ENCODE data around the gene MRPS26. TPM values are rescaled to one million over a fixed set of nuclear protein-coding genes. Genes with fewer than 3 reads are reported as not detected.

The MRPS26 gene
- total RNA-seq, 1 experiment from 2014 or later, result 84.3 TPM

GRCh38 chr20:3031524-3032147 lies 14.2 kb upstream of the MRPS26 start:
- Histone ChIP-seq H3K4me1 (ENCODE audit: control insufficient read depth in 1 of 2, insufficient read depth in 2 of 2, low read length in 2 of 2) (no peaks in the 10 kb centered on the region), H3K9me2 (ENCODE audit: insufficient read depth) (no peaks in the 10 kb centered on the region), H3K27me3 (ENCODE audit: insufficient read depth, low read length) (no peaks in the 10 kb centered on the region), H3K4me3 (replicated peaks in 1 of 2; ENCODE audit: low read depth in 1 of 2, low read length in 2 of 2) (no peak overlapping the region), H4K20me1 (ENCODE audit: insufficient read depth) (no peaks in the 10 kb centered on the region), H3K4me2 (ENCODE audit: low read length) (no peak overlapping the region), H3K79me2 (ENCODE audit: insufficient read depth, low read length) (no peaks in the 10 kb centered on the region), H3K36me3 (ENCODE audit: control insufficient read depth in 1 of 2, insufficient read depth in 2 of 2, low read length in 2 of 2) (peaks cover 7 to 14% of the 10 kb centered on the region in 2 experiments; a peak in 3 of 4 replicates), H3K27ac (ENCODE audit: low read depth, low read length) (no peak overlapping the region), H3K9me3 (ENCODE audit: control insufficient read depth in 1 of 2, insufficient read depth in 1 of 2, low read depth in 1 of 2, low read length in 2 of 2) (no peaks in the 10 kb centered on the region), H2AFZ (ENCODE audit: low read depth, low read length, poor library complexity, severe bottlenecking) (no peak overlapping the region), H3K9ac (ENCODE audit: low read length) (no peak overlapping the region)
- TF ChIP-seq, protein P1, sequence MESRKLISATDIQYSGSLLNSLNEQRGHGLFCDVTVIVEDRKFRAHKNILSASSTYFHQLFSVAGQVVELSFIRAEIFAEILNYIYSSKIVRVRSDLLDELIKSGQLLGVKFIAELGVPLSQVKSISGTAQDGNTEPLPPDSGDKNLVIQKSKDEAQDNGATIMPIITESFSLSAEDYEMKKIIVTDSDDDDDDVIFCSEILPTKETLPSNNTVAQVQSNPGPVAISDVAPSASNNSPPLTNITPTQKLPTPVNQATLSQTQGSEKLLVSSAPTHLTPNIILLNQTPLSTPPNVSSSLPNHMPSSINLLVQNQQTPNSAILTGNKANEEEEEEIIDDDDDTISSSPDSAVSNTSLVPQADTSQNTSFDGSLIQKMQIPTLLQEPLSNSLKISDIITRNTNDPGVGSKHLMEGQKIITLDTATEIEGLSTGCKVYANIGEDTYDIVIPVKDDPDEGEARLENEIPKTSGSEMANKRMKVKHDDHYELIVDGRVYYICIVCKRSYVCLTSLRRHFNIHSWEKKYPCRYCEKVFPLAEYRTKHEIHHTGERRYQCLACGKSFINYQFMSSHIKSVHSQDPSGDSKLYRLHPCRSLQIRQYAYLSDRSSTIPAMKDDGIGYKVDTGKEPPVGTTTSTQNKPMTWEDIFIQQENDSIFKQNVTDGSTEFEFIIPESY (IDR thresholded peaks at IDR 0.05; ENCODE audit: extremely low read depth, insufficient replicate concordance, low read length), result no peak
- TF ChIP-seq EZH2phosphoT487 (IDR thresholded peaks at IDR 0.05; ENCODE audit: borderline replicate concordance), result no peak
- TF ChIP-seq MAX (IDR thresholded peaks at IDR 0.05), result no peak
- ChIA-PET RAD21 (ENCODE audit: low non-redundant PET in 1 of 2, low total read pairs in 2 of 2, uncharacterized antibody in 2 of 2, unreplicated experiment in 2 of 2) (no interaction called here), POLR2A (no interaction called here), CTCF (no interaction called here)
- no TSS peak for BruUV-seq (replicated peaks)
- DNase-seq (ENCODE audit: low read depth, low spot score), result no peak
- no peak for ATAC-seq
- intact Hi-C loops (cut with micrococcal nuclease), result no loop called here

- Histone ChIP-seq H4K20me1 (ENCODE audit: insufficient read depth) (no peaks in the 10 kb centered on the region), H2AFZ (ENCODE audit: low read depth, low read length, poor library complexity, severe bottlenecking) (no peak overlapping the region), H3K36me3 (ENCODE audit: control insufficient read depth in 1 of 2, insufficient read depth in 2 of 2, low read length in 2 of 2) (peaks cover 5 to 10% of the 10 kb centered on the region in 2 experiments; a peak in 3 of 4 replicates), H3K9me2 (ENCODE audit: insufficient read depth) (no peaks in the 10 kb centered on the region), H3K27me3 (ENCODE audit: insufficient read depth, low read length) (no peaks in the 10 kb centered on the region), H3K9me3 (ENCODE audit: control insufficient read depth in 1 of 2, insufficient read depth in 1 of 2, low read depth in 1 of 2, low read length in 2 of 2) (no peaks in the 10 kb centered on the region), H3K4me2 (ENCODE audit: low read length) (no peak overlapping the region), H3K4me1 (ENCODE audit: control insufficient read depth in 1 of 2, insufficient read depth in 2 of 2, low read length in 2 of 2) (no peaks in the 10 kb centered on the region), H3K4me3 (replicated peaks in 1 of 2; ENCODE audit: low read depth in 1 of 2, low read length in 2 of 2) (no peak overlapping the region), H3K27ac (ENCODE audit: low read depth, low read length) (no peak overlapping the region), H3K9ac (ENCODE audit: low read length) (no peak overlapping the region), H3K79me2 (ENCODE audit: insufficient read depth, low read length) (no peaks in the 10 kb centered on the region)
- intact Hi-C loops (cut with micrococcal nuclease), result no loop called here
- ChIA-PET RAD21 (ENCODE audit: low non-redundant PET in 1 of 2, low total read pairs in 2 of 2, uncharacterized antibody in 2 of 2, unreplicated experiment in 2 of 2) (no interaction called here), POLR2A (no interaction called here), CTCF (no interaction called here)
- ATAC-seq (no peak), DNase-seq (ENCODE audit: low read depth, low spot score) (no peak)
- BruUV-seq (replicated peaks), result no TSS peak
- TF ChIP-seq CBX3 (IDR thresholded peaks at IDR 0.05; ENCODE audit: low read depth) (no peak), EGR1 (IDR thresholded peaks at IDR 0.05; ENCODE audit: low read depth) (no peak), ZFX (IDR thresholded peaks at IDR 0.05) (no peak), POLR2AphosphoS5 (IDR thresholded peaks at IDR 0.05; ENCODE audit: low read depth, low read length) (no peak), RAD21 (IDR thresholded peaks at IDR 0.05; ENCODE audit: low read depth) (no peak), ZNF274 (IDR thresholded peaks at IDR 0.05; ENCODE audit: low read depth, low read length) (no peak), SRF (IDR thresholded peaks at IDR 0.05; ENCODE audit: low read depth) (no peak), SP1 (IDR thresholded peaks at IDR 0.05; ENCODE audit: low read depth) (no peak), CEBPB (IDR thresholded peaks at IDR 0.05; ENCODE audit: low read depth) (no peak), POLR2A (IDR thresholded peaks at IDR 0.05; ENCODE audit: borderline replicate concordance, extremely low read depth, insufficient read depth, insufficient read length) (no peak), FOSL1 (IDR thresholded peaks at IDR 0.05; ENCODE audit: low read depth) (no peak)
- TF ChIP-seq, protein P2, sequence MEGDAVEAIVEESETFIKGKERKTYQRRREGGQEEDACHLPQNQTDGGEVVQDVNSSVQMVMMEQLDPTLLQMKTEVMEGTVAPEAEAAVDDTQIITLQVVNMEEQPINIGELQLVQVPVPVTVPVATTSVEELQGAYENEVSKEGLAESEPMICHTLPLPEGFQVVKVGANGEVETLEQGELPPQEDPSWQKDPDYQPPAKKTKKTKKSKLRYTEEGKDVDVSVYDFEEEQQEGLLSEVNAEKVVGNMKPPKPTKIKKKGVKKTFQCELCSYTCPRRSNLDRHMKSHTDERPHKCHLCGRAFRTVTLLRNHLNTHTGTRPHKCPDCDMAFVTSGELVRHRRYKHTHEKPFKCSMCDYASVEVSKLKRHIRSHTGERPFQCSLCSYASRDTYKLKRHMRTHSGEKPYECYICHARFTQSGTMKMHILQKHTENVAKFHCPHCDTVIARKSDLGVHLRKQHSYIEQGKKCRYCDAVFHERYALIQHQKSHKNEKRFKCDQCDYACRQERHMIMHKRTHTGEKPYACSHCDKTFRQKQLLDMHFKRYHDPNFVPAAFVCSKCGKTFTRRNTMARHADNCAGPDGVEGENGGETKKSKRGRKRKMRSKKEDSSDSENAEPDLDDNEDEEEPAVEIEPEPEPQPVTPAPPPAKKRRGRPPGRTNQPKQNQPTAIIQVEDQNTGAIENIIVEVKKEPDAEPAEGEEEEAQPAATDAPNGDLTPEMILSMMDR (IDR thresholded peaks at IDR 0.05 in 2 of 3, conservative IDR thresholded peaks at IDR 0.05 in 1 of 3; ENCODE audit: borderline replicate concordance in 1 of 3, insufficient read depth in 1 of 3, low read depth in 2 of 3, low read length in 2 of 3), result no peak
- TF ChIP-seq, protein P1 (IDR thresholded peaks at IDR 0.05; ENCODE audit: extremely low read depth, insufficient replicate concordance, low read length), result no peak
Measured at GRCh38 chr20:3032624-3033023, 13.2 kb upstream of the MRPS26 start.

All from HCT116 (cell line).